SK-N-SH treated with all-trans-retinoic acid at 6 μM for 48 hours (cell line): ENCODE results near the gene EPHB2.

Source experiments
- CSDC2 ChIP-seq: fragments of 250-450 bp; sonication (Bioruptor Pico); IDR thresholded peaks from 2 replicates; pipeline ENCODE4 v1.5.0; 2020; ENCODE audit warnings: mild to moderate bottlenecking, moderate library complexity
- PATZ1 ChIP-seq: fragments of 250-450 bp; sonication (Bioruptor Pico); IDR thresholded peaks from 2 replicates; pipeline ENCODE4 v1.8.0; 2020; ENCODE audit warnings: mild to moderate bottlenecking, moderate library complexity, borderline replicate concordance
- ZC3H10 ChIP-seq: fragments of 250-450 bp; sonication (Bioruptor Pico); IDR thresholded peaks from 2 replicates; pipeline ENCODE4 v1.5.1; 2021; ENCODE audit warnings: mild to moderate bottlenecking, moderate library complexity
- ZNF70 ChIP-seq: fragments of 450-650 bp; formaldehyde crosslinking; IDR thresholded peaks from 2 replicates; pipeline ENCODE4 v1.5.0; 2020; ENCODE audit warnings: mild to moderate bottlenecking, moderate library complexity

- TF ChIP-seq CSDC2 (no peak), PATZ1 (no peak), ZNF70 (CRISPR knock-in tag) (no peak), ZC3H10 (CRISPR knock-in tag) (no peak)
Observed at GRCh38 chr1:22818061-22818770, 107.6 kb downstream of the EPHB2 start.
